Endothelial cell of umbilical vein (primary cell): Measurements from ENCODE around the gene IQCC. TPM values are rescaled to one million over a fixed set of nuclear protein-coding genes. Genes with fewer than 3 reads are reported as not detected.
A peak's percentile ranks its signal among the peaks of the same experiment; 100 is the strongest.

Experiments
- BruUV-seq: library from RNA; stranded (reverse); fragments of 400-500 nt; replicated peaks from 2 replicates; lab custom pipeline; 2021; lab: Mats Ljungman, UMichigan
- CTCF ChIA-PET: fragments of 300-600, 350-600 bp; sonication (Branson Sonifier 250); formaldehyde crosslinking; loops from one replicate; lab custom pipeline; 2021; ENCODE audit warnings: antibody characterized with exemption, inconsistent platforms; lab: Charles Lee
- POLR2A ChIA-PET: fragments of 300-600, 350-600 bp; sonication (Branson Sonifier 250); formaldehyde crosslinking; loops from one replicate; lab custom pipeline; 2021; ENCODE audit warnings: antibody characterized with exemption, inconsistent platforms; lab: Charles Lee
- DNase-seq: peaks from one replicate; pipeline ENCODE4 v3.0.0-alpha.2; 2011; ENCODE audit warnings: low read depth, low spot score
- FAIRE-seq: peaks from 2 replicates; lab custom pipeline; 2011; peaks lifted over from hg19 to GRCh38; lab: Jason Lieb, UNC
- H2AFZ ChIP-seq: 2 replicates; pipeline ENCODE4 v1.6.0; 2012; ENCODE audit warnings: low read depth, low read length, control low read depth, inconsistent platforms
- H3K27ac ChIP-seq: 2 replicates; pipeline ENCODE4 v1.5.1; 2011; ENCODE audit warnings: low read depth, mild to moderate bottlenecking, control low read depth, low read length, moderate library complexity; ENCODE audit not compliant: insufficient read depth
- H3K27me3 ChIP-seq, 2 experiments: 2 replicates each; pipeline versions ENCODE4 v1.6.0 to v1.6.1; 2011; ENCODE audit warnings: low read length in 2 of 2, mixed read lengths in 1 of 2; ENCODE audit not compliant: control insufficient read depth in 2 of 2, insufficient read depth in 2 of 2
- H3K36me3 ChIP-seq, 2 experiments: 2 replicates in 1 of 2; 3 replicates in 1 of 2; pipeline ENCODE4 v1.5.1; 2011; ENCODE audit warnings: low read length in 2 of 2, mild to moderate bottlenecking in 1 of 2, moderate library complexity in 1 of 2; ENCODE audit not compliant: control insufficient read depth in 2 of 2, insufficient read depth in 2 of 2; ENCODE audit errors: extremely low read depth in 1 of 2
- H3K4me1 ChIP-seq: 3 replicates; pipeline ENCODE4 v1.5.1; 2011; ENCODE audit warnings: mild to moderate bottlenecking, low read length; ENCODE audit not compliant: control insufficient read depth, insufficient read depth; ENCODE audit errors: extremely low read depth
- H3K4me2 ChIP-seq: 2 replicates; pipeline ENCODE4 v1.6.1; 2011; ENCODE audit warnings: low read length, control low read depth, mixed read lengths; ENCODE audit not compliant: insufficient read depth
- H3K4me3 ChIP-seq, 3 experiments: fragments of 200-600 bp in 1 of 3; sonication (generic), shearing (Covaris generic) in 1 of 3; replicated peaks in 1 of 3; 2 replicates each; pipeline ENCODE4 v1.5.1; 2011 to 2016; ENCODE audit warnings: control low read depth in 3 of 3, low read length in 3 of 3, mild to moderate bottlenecking in 2 of 3, inconsistent platforms in 1 of 3, low read depth in 1 of 3, moderate library complexity in 1 of 3; ENCODE audit not compliant: insufficient read depth in 1 of 3
- H3K79me2 ChIP-seq: 2 replicates; pipeline ENCODE4 v1.6.0; 2012; ENCODE audit warnings: low read length, inconsistent platforms; ENCODE audit not compliant: control insufficient read depth, insufficient read depth
- H3K9ac ChIP-seq: replicated peaks from 2 replicates; pipeline ENCODE3; 2011; ENCODE audit warnings: low read length, control low read depth; ENCODE audit not compliant: insufficient read depth; ENCODE audit errors: extremely low read depth
- H3K9me1 ChIP-seq: replicated peaks from 3 replicates; pipeline ENCODE4 v1.6.0; 2011; ENCODE audit warnings: mild to moderate bottlenecking, low read length; ENCODE audit not compliant: control insufficient read depth, insufficient read depth; ENCODE audit errors: extremely low read depth
- H3K9me3 ChIP-seq: replicated peaks from 2 replicates; pipeline ENCODE4 v1.5.1; 2012; ENCODE audit warnings: low read length, inconsistent platforms; ENCODE audit not compliant: control insufficient read depth, insufficient read depth
- H4K20me1 ChIP-seq: replicated peaks from 2 replicates; pipeline ENCODE3; 2011; ENCODE audit warnings: mild to moderate bottlenecking, low read length; ENCODE audit not compliant: control insufficient read depth, insufficient read depth; ENCODE audit errors: extremely low read depth
- CTCF ChIP-seq, 2 donors: IDR thresholded peaks; 1 replicate in 1 of 2; 2 replicates in 1 of 2; pipeline ENCODE4 v1.5.1; 2011; ENCODE audit warnings: low read length in 2 of 2, mild to moderate bottlenecking in 2 of 2, moderate library complexity in 2 of 2, control low read depth in 1 of 2, inconsistent platforms in 1 of 2, low read depth in 1 of 2; ENCODE audit not compliant: insufficient read depth in 1 of 2; ENCODE audit errors: extremely low read depth in 1 of 2
- EZH2 ChIP-seq: IDR thresholded peaks from 2 replicates; pipeline ENCODE4 v1.6.1; 2012; ENCODE audit warnings: borderline replicate concordance, low read depth, mild to moderate bottlenecking, moderate library complexity, low read length, inconsistent platforms; ENCODE audit not compliant: severe bottlenecking
- FOS ChIP-seq: IDR thresholded peaks from 2 replicates; pipeline ENCODE4 v1.6.1; 2011; ENCODE audit warnings: mild to moderate bottlenecking, low read length, moderate library complexity, borderline replicate concordance; ENCODE audit not compliant: insufficient read depth
- GATA2 ChIP-seq: IDR thresholded peaks from 2 replicates; pipeline ENCODE4 v1.7.0; 2011; ENCODE audit warnings: low read depth, mild to moderate bottlenecking, moderate library complexity, mixed read lengths, low read length; ENCODE audit not compliant: insufficient read length, insufficient read depth
- JUN ChIP-seq: IDR thresholded peaks from 2 replicates; pipeline ENCODE4 v1.6.1; 2011; ENCODE audit warnings: borderline replicate concordance, low read depth; ENCODE audit not compliant: insufficient read length, insufficient read depth
- MAX ChIP-seq: IDR thresholded peaks from 2 replicates; pipeline ENCODE4 v1.6.1; 2011; ENCODE audit not compliant: insufficient read depth, insufficient read length
- MYC ChIP-seq: IDR thresholded peaks from one replicate; pipeline ENCODE4 v1.6.1; 2011; ENCODE audit warnings: mild to moderate bottlenecking, low read depth, low read length
- POLR2A ChIP-seq: IDR thresholded peaks from 2 replicates; pipeline ENCODE4 v1.6.1; 2012; ENCODE audit warnings: low read depth, mild to moderate bottlenecking, control low read depth, low read length
- POLR2AphosphoS5 ChIP-seq: IDR thresholded peaks from 2 replicates; pipeline ENCODE4 v1.6.1; 2012; ENCODE audit warnings: low read depth, mild to moderate bottlenecking, control low read depth, low read length, moderate library complexity; ENCODE audit not compliant: insufficient read depth
- dilution Hi-C: fragments of 300-500 bp; cut with MboI; formaldehyde crosslinking; loops from one replicate; pipeline ENCODE4 v1.15.0; 2019; ENCODE audit warnings: low sequenced_read_pairs; ENCODE audit not compliant: extremely low pct_ligation_motif_present
- intact Hi-C: fragments of 100-400 bp; cut with micrococcal nuclease; formaldehyde crosslinking; loops from one replicate; pipeline ENCODE4 v1.10.0; 2022
- polyA plus RNA-seq, 4 experiments: library from polyadenylated mRNA; depleted of rRNA in 3 of 4; stranded (reverse) in 3 of 4; unstranded in 1 of 4; fragments of >200 nt; gene quantifications; 2 replicates each; pipeline versions ENCODE4 v1.2.1 to v1.2.3, GENCODE V29; 2011 to 2012; ENCODE audit warnings: missing spikeins in 1 of 4
- total RNA-seq: library from RNA; stranded (reverse); gene quantifications from 2 replicates; pipeline ENCODE4 v1.2.3, GENCODE V29; 2021

Gene IQCC
- total and polyA plus RNA-seq, 2 donors (not counting 3 experiments of a cell fraction or from before 2014, with no cell fraction given), result 1.1 to 1.8 TPM

DNA sequence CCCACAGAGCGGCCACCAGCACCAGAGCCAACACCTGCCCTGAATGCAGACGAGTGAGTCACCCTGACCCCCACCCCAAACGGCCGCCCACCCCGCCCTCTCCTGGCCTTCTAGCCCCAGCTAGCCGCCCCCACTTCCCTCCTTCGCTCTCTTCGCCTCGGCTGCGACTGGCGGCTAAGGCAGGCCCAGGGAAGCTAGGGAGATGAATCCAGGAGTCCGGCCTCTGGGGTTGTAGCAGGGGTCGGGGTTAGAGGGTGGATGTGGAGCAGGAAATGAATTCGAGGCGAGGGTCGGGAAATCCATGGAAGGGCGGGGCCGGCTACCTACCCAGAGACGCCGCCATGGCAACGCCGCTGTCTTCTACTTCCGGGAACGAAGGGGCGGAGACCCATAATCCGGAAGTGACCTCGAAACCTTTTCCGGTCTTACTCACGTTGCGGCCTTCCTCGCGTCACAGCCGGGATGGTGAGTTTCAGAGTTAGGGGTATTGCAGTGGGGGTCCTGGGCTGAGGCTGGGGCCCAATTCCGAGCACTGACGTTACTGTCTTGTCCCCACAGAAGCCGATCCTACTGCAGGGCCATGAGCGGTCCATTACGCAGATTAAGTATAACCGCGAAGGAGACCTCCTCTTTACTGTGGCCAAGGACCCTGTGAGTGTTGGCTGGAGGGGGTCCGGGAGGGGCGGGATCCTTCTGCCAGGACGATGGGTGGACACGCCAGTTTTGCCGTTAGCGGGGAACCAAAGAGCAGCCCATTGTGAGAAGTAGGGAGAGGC, 16.7 kb downstream of the IQCC start, which contains the start of the genes EIF3I and TMEM234:
Gene EIF3I (plus strand): TSS at position 428 of the 776 bp plus-strand sequence. CDS start 35 bp downstream, at position 463.
Gene TMEM234 (minus strand): TSS at position 374 of the 776 bp plus-strand sequence. CDS start 31 bp downstream, at position 343.
- no TSS peak for BruUV-seq
- no peaks in the 10 kb centered on the region for H3K9me1 ChIP-seq
- dilution Hi-C loops (no loop called here), intact Hi-C loops (loop anchor here (1.0 to 5.0 kb wide), 6 partner anchors 19 to 193 kb away; partner anchors contain the start of gene MARCKSL1)
- ChIA-PET CTCF (interaction anchor here (1.1 to 2.4 kb wide), 5 partner anchors 9 to 94 kb away, joined by 3 to 33 read pairs (median 4); no protein-coding TSS in a partner anchor), POLR2A (interaction anchor here (0.5 to 2.4 kb wide), 3 partner anchors 114 to 316 kb away, joined by 3 to 8 read pairs (median 5); partner anchors contain the start of genes KPNA6 and MARCKSL1)
- DNase-seq, result peak; percentile 90
- no peak for TF ChIP-seq GATA2
- TF ChIP-seq MYC, result no peak
- no peak for TF ChIP-seq CTCF (IDR thresholded peaks at IDR 0.05; ENCODE audit: extremely low read depth in 1 of 2, insufficient read depth in 1 of 2, low read depth in 1 of 2, low read length in 2 of 2)
- no peak for TF ChIP-seq EZH2
- peak; percentile 87 for TF ChIP-seq POLR2A
- TF ChIP-seq POLR2AphosphoS5, result peak; percentile 82
- peak; percentile 51 for TF ChIP-seq FOS
- peak; percentile 56 for TF ChIP-seq MAX
- TF ChIP-seq JUN, result peak; percentile 32
- peaks cover 7 to 8% of the 10 kb centered on the region in 2 experiments for H3K36me3 ChIP-seq
- FAIRE-seq, result peak; percentile 97
- peak within 1 kb of the TSS; percentile 86 for H3K4me2 ChIP-seq
- H3K4me3 ChIP-seq, result peak within 1 kb of the TSS; percentile 79 to 81 (median 80)
- no peaks in the 10 kb centered on the region for H3K9me3 ChIP-seq
- H3K4me1 ChIP-seq, result peaks cover 26% of the 10 kb centered on the region
- H2AFZ ChIP-seq, result peak within 1 kb of the TSS; percentile 83
- H4K20me1 ChIP-seq, result no peaks in the 10 kb centered on the region
- H3K79me2 ChIP-seq, result peaks cover 24% of the 10 kb centered on the region
- peak within 1 kb of the TSS; percentile 98 for H3K27ac ChIP-seq
- peak within 1 kb of the TSS; percentile 98 for H3K9ac ChIP-seq
- H3K27me3 ChIP-seq, result no peaks in the 10 kb centered on the region
